ENCODE data around the gene PANK2. TPM values are rescaled to one million over a fixed set of nuclear protein-coding genes. Genes with fewer than 3 reads are reported as not detected.
"Not testable (repeated sequence)": the region's sequence is repeated elsewhere in the genome, so short reads cannot be mapped to it uniquely, and the experiment has no call there.

The PANK2 gene
- polyA plus RNA-seq, 1 donor, result 25.8 TPM

- no peak for DNase-seq (ENCODE audit: low read depth)
These were observed 19.1 kb upstream of the PANK2 start for GRCh38 chr20:3869839-3870634.

- DNase-seq (ENCODE audit: low read depth), result no peak
These were observed 17.5 kb upstream of the PANK2 start for GRCh38 chr20:3871550-3872265.

- DNase-seq (ENCODE audit: low read depth), result no peak
These were observed 15.7 kb upstream of the PANK2 start for GRCh38 chr20:3873507-3873906.

- DNase-seq (ENCODE audit: low read depth), result no peak
These were observed 14.9 kb upstream of the PANK2 start for GRCh38 chr20:3874194-3874844.

GRCh38 chr20:3875378-3875974 lies 13.7 kb upstream of the PANK2 start:
- DNase-seq (ENCODE audit: low read depth), result no peak

GRCh38 chr20:3876000-3876399 lies 13.2 kb upstream of the PANK2 start:
- DNase-seq (ENCODE audit: low read depth), result no peak

GRCh38 chr20:3876676-3877075 lies 12.5 kb upstream of the PANK2 start:
- DNase-seq (ENCODE audit: low read depth), result no peak

GRCh38 chr20:3878921-3879274 lies 10.3 kb upstream of the PANK2 start:
- not testable (repeated sequence) for DNase-seq (ENCODE audit: low read depth)

GRCh38 chr20:3885715-3886114 lies 3.5 kb upstream of the PANK2 start:
- DNase-seq (ENCODE audit: low read depth), result no peak

- DNase-seq (ENCODE audit: low read depth), result no peak
These were observed 1.1 kb upstream of the PANK2 start for GRCh38 chr20:3887876-3888620.

GRCh38 chr20:3889489-3890397 lies 556 bp downstream of the PANK2 start:
- no peak for DNase-seq (ENCODE audit: low read depth)

- DNase-seq (ENCODE audit: low read depth), result no peak
These were observed 1.2 kb downstream of the PANK2 start for GRCh38 chr20:3890398-3890751.

GRCh38 chr20:3890999-3891929 lies 2.1 kb downstream of the PANK2 start:
- no peak for DNase-seq (ENCODE audit: low read depth)

- no peak for DNase-seq (ENCODE audit: low read depth)
These were observed 5.6 kb downstream of the PANK2 start for GRCh38 chr20:3894796-3895195.

GRCh38 chr20:3896302-3896701 lies 7.1 kb downstream of the PANK2 start:
- DNase-seq (ENCODE audit: low read depth), result no peak

GRCh38 chr20:3896853-3897583 lies 7.8 kb downstream of the PANK2 start:
- DNase-seq (ENCODE audit: low read depth), result no peak

GRCh38 chr20:3898181-3898580 lies 9.0 kb downstream of the PANK2 start:
- not testable (repeated sequence) for DNase-seq (ENCODE audit: low read depth)

- no peak for DNase-seq (ENCODE audit: low read depth)
These were observed 9.5 kb downstream of the PANK2 start for GRCh38 chr20:3898639-3899038.

GRCh38 chr20:3900187-3900604 lies 11.0 kb downstream of the PANK2 start:
- no peak for DNase-seq (ENCODE audit: low read depth)

Data from forelimb muscle (tissue), 1 donor.